ENCODE data around the gene PRODH2.
A peak's percentile ranks its signal among the peaks of the same experiment; 100 is the strongest.

Gene PRODH2

DNA sequence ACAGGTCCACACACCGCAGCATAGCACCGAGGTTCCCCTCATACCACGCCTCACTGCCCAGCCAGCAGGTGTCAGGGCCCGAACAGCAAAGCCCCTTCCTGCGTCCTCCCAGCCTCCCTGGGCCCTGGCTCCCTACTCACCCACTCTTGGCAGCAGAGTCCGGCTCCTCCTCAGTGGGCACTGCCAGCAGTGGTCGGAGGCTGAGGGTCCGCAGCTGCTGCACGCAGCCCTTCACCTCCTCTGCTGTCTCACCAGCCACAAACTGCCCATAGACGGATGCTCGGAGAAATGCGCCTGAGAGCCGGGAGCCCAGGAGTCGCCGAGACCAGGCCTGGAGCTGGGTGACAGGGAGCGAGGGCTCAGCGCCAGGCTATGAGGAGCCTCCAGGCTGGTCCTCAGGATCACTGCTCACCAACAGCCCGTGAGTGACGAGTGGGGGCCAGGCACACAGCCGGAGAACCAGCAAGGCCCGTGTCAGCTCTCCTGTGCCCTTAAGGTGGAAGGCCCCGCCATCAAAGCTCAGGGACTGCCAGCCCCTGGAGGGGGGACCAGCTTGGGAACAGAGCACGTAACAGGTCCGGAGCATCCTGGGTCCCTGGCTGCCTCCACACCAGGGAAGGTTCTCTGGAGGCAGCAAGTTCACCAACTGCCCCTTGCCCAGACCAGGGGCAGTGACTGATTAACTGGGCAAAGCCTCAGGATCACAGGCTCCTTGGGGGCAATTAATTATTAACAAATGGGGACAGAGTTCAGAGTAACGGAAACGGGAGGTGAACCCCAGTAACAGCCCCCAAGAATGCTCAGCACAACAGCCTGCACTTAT lies at the start of gene PRODH2:
Gene PRODH2, minus strand, starts transcription at position 626 of the 823 bp plus-strand sequence. Its CDS starts 40 bp downstream, at position 586.
- no peak for DNase-seq (ENCODE audit: low spot score)

GRCh38 chr19:35861640-35862160 lies 49.1 kb upstream of the PRODH2 start:
- no peak for DNase-seq (ENCODE audit: low spot score)

- DNase-seq (ENCODE audit: low spot score), result no peak
Observed at GRCh38 chr19:35860818-35861639, 48.4 kb upstream of the PRODH2 start.

- DNase-seq (ENCODE audit: low spot score), result no peak
Observed at GRCh38 chr19:35860436-35860817, 47.8 kb upstream of the PRODH2 start.

DNA sequence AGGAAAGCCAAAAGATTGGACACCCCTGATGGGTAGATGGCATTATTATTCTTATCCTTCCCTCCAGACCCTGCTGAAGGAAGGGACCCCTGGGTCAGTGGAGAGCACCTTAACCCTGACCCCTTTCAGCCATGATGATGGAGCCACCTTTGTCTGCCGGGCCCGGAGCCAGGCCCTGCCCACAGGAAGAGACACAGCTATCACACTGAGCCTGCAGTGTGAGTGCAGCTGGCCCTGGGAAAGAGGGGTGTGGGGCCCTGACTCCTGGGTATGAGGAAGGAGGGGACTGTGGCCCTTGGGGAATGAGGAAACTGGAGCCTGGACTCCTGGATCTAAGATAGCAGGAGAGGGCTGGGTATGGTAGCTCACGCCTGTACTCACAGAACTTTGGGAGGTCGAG lies 46.8 kb upstream of the PRODH2 start:
- DNase-seq (ENCODE audit: low spot score), result no peak

DNA sequence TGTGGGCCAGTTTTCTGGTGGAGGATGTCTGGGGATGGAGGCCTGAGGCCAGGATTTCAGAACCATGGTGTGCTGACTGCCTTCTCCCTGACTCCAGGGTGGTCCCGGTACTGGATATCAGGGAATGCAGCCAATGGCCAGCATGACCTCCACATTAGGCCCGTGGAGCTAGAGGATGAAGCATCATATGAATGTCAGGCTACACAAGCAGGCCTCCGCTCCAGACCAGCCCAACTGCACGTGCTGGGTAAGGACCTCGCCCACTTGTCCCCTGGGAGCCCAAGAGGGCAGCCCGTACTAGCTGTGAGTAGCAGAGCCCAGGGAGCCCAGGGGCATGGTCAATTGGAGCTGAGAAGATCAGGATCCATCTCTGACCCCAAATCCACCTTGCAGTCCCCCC lies 45.7 kb upstream of the PRODH2 start:
- DNase-seq (ENCODE audit: low spot score), result no peak

DNA sequence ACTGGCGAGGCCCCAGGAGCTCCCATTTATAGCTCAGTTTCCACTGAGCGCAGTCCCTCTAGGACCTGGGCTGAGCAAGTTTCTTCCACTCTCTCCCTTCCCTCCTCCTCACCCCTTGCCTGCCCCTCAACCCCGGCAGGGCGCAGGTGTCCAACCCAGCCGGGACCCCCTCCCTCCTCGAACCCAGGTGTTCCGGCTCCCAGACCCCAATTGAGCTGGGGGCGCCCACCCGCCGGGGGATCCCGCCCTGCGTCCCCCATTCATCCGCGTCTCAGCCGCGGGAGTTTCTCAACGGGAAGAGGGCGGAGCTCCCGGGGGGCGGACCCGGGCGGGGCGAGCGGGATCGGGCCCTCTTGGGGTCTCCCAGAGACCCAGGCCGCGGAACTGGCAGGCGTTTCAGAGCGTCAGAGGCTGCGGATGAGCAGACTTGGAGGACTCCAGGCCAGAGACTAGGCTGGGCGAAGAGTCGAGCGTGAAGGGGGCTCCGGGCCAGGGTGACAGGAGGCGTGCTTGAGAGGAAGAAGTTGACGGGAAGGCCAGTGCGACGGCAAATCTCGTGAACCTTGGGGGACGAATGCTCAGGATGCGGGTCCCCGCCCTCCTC lies 44.0 kb upstream of the PRODH2 start, which contains the start of gene KIRREL2:
Gene KIRREL2, plus strand, starts transcription at position 366 of the 604 bp plus-strand sequence. Its CDS starts 209 bp downstream, at position 575.
- DNase-seq (ENCODE audit: low spot score), result no peak

DNA sequence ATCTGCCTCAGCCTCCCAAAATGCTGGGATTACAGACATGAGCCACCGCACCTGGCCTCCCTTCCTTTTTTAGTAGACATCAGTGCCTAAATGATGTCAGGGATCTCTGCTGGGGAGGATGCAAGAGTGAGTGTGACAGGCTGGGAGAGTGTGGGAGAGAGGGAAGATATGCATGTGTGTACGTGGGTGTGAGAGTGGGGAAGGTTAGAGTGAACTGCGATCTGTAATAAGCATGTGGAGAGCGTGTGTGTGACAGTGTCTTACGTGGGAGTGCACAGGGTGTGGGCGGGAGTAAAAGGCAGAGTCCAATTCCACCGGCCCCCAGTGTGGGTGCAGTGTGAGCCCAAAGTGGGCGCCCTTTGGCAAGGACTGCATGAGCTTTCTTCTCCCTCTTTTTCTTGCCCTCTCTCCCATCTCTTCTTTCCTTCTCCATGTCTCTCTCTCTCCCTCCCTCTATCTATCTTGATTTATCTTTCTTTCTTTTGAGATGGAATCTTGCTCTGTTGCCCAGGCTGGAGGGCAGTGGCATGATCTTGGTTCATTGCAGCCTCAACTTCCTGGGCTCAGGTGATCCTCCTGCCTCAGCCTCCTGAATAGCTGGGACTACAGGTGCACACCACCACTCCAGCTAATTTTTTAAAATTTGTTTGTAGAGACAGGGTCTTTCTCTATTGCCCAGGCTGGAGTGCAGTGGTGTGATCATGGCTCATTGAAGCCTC lies 40.6 kb upstream of the PRODH2 start:
- no peak for DNase-seq (ENCODE audit: low spot score)

GRCh38 chr19:35852029-35852780 lies 39.6 kb upstream of the PRODH2 start, which contains the start of gene NPHS1:
Gene NPHS1, minus strand, starts transcription at chr19:35852504. Its CDS starts 667 bp downstream, at chr19:35851837.
- DNase-seq (ENCODE audit: low spot score), result no peak

DNA sequence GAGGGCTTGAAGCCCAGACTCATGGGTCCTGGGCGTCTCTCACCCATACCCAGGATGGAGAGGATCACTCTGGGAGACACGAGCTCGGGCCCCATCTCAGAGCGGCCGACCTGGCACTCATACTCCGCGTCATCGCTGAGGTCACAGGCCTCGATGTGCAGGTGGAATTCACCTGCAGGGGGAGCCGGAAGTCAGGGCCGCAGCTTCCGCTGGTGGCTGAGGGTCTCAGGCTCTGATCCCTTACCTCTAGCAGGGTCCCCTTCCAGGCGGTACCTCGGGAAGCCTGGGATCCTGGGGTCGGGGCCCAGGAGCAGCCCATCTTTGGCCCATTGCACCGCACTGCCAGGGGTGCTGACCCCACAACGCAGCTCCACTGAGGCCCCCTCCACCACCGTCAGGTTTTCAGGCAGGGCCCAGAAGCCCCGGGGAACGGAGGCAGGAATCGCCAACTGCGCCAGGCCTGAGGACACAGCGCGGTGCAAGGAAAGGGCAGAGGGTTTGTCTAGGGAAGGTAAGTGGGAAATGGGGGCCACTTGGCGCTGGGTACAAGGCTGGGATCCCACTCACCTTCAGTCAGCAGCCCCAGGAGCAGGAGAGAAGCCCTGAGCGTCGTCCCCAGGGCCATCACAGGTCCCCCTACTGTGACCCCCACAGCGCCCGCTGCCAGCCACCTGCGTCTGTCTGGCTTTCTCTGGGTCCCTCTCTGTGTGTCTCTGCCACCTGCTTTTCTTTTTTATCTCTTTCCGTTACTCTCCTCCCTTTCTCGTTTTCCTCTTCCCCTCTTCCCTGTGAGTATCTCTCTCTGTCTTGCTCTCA lies 38.8 kb upstream of the PRODH2 start:
- no peak for DNase-seq (ENCODE audit: low spot score)

- no peak for DNase-seq (ENCODE audit: low spot score)
Observed at GRCh38 chr19:35848919-35849505, 36.4 kb upstream of the PRODH2 start.

DNA sequence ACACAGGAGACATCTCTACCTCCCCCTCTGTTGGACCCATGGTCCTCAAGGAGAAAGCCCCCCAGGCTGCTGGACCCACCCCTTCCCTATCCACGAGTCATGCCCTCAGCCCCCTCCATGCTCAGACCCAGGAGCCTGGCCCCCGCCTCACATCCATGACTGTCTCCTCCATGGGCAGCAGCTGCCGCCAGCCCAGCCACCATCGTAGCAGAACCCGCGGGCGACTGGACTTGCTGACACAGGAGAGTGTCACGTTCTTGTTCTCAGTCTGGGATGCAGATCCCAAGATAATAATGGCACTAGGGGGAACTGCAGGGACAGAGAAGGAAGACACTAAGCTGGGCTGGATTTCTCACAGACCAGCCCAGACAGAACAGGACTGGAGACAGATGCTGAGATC lies 35.8 kb upstream of the PRODH2 start:
- DNase-seq (ENCODE audit: low spot score), result no peak

DNA sequence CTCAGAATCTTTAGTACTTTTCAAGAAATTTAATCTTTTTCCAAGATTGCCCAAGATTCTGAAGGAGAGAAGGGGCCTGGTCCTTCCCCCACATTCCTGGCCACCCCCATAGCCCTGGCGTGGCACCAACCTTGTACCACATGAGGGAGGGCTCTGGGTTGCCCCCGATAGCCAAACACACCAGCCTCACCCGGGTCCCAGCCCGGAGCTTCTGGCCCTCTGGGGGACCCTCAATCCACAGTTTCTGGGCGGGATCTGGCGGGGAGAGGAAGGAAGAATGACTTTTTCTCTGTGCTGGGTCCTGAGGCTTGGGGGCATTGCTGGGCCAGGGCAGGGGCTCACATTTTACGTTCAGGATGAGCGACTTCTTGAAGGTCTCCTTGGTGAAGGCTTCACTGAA lies 35.3 kb upstream of the PRODH2 start:
- DNase-seq (ENCODE audit: low spot score), result no peak

DNA sequence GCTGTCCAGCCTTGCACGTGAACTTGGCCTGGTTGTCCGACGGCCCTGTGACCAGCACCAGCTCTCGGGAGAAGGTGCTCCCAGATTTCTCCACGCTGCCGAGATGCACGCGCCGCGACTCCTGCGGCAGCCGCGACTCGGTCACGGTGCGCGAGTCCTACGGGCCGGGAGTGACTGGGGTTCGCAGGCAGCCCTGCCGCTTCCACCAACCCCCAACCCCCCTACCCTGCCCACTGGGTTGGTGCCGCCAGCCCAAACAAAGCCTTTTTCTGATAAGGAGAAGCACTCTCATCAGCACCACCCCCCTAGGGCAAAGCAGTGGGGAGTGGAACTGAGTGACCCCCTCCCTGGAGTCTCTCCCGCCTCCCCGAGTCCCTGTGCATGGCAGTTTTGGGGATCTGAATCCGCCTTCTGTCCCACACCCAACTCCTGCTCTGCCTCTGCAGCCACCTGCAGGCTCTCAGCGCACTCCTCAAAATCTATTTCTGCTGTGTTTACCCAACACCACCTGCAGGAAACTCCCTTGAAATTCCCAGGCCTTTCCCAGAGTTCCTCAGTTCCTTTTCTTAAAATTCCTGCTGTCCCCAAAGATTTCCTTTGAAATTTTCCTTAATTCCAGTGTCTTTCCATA lies 33.5 kb upstream of the PRODH2 start:
- DNase-seq (ENCODE audit: low spot score), result no peak

GRCh38 chr19:35845215-35846037 lies 32.8 kb upstream of the PRODH2 start:
- peak; percentile 17 for DNase-seq (ENCODE audit: low spot score)

DNA sequence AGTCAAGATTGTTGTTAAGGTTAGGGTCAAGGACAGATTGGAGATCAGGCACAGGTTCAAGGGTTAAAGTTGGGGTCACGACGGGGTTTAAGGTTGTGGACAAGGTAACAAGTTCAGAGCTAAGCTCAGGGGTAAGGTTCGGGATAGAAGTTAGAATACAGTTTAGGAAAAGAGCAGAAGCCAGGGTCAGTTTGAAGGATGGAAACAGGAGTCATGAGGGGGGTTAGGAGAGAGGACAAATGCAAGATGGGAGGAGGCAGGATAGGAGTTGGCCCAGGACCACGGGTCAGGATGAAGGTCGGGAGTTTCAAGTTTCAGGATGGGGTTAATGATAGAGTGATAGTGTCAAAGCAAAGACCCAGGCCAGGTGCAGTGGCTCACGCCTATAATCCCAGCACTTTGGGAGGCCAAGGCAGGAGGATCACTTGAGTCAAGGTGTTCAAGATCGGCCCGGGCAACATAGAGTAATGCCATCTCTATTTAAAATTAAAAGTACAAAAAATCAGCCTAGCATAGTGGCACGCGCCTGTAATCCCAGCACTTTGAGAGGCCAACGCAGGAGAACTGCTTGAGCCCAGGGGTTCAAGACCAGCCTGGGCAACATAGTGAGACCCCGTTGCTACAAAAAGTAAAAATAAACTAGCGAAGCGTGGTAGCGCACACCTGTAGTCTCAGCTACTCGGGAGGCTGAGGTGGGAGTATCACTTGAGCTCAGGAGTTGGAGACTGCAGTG lies 32.0 kb upstream of the PRODH2 start:
- DNase-seq (ENCODE audit: low spot score), result no peak

GRCh38 chr19:35843676-35844481 lies 31.2 kb upstream of the PRODH2 start:
- DNase-seq (ENCODE audit: low spot score), result no peak
